ENCODE data around the gene DNAH11. TPM values are rescaled to one million over a fixed set of nuclear protein-coding genes. Genes with fewer than 3 reads are reported as not detected.

The DNAH11 gene
- total RNA-seq, 1 donor from 2014 or later, result 0.13 TPM

DNA sequence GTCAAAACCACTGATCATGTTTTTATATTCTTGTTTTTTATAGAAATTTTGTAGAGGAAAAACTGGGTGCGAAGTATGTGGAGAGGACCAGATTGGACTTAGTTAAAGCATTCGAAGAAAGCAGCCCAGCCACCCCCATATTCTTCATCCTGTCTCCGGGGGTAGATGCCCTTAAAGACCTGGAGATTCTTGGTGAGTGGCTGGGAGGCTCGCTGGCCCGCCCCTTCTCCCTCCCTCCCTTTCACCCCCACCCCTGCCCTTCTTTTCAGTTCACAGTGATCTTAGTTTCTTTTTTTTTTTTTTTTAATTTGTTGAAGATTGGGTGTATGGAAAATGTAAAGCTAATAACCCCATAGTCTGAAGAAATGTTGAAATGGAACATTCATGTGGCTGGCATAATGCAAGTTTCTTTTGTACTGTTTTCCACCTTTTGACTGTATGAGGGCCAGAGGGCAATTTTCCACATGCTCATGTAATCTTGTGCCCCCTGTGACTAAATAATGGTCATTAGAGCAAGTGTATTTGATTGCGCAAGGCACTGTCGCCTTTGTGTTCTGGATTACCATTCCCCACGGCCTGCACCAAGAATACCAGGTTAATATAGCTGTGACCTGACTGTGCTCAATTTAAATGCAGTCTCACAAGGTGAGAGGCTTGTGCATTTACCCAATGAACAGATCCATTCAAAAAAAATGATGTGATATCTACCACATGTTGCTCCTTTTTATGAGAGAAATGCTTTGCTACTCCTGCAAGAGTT is 325.2 kb downstream of the DNAH11 start:
- peaks cover 2% of the 10 kb centered on the region for H3K9me3 Mint-ChIP-seq
- no peak overlapping the region for H3K4me3 Mint-ChIP-seq
- H3K27me3 Mint-ChIP-seq (ENCODE audit: insufficient read depth, low read depth), result no peaks in the 10 kb centered on the region
- TF ChIP-seq EZH2 (IDR thresholded peaks at IDR 0.05), result no peak
- TF ChIP-seq EZH2phosphoT487 (IDR thresholded peaks at IDR 0.05), result no peak
- TF ChIP-seq, protein P1, sequence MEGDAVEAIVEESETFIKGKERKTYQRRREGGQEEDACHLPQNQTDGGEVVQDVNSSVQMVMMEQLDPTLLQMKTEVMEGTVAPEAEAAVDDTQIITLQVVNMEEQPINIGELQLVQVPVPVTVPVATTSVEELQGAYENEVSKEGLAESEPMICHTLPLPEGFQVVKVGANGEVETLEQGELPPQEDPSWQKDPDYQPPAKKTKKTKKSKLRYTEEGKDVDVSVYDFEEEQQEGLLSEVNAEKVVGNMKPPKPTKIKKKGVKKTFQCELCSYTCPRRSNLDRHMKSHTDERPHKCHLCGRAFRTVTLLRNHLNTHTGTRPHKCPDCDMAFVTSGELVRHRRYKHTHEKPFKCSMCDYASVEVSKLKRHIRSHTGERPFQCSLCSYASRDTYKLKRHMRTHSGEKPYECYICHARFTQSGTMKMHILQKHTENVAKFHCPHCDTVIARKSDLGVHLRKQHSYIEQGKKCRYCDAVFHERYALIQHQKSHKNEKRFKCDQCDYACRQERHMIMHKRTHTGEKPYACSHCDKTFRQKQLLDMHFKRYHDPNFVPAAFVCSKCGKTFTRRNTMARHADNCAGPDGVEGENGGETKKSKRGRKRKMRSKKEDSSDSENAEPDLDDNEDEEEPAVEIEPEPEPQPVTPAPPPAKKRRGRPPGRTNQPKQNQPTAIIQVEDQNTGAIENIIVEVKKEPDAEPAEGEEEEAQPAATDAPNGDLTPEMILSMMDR (IDR thresholded peaks at IDR 0.05), result no peak
- Histone ChIP-seq H3K4me1 (peaks cover 11% of the 10 kb centered on the region), H3K79me2 (ENCODE audit: low read depth) (no peaks in the 10 kb centered on the region), H2AFZ (replicated peaks) (no peak overlapping the region), H4K20me1 (ENCODE audit: low read depth) (no peaks in the 10 kb centered on the region), H3K9me3 (ENCODE audit: low read depth) (no peaks in the 10 kb centered on the region), H3K27ac (no peak overlapping the region), H3K4me2 (no peak overlapping the region), H3K36me3 (no peaks in the 10 kb centered on the region), H3K9ac (no peak overlapping the region), H3K4me3 (no peak overlapping the region), H3K27me3 (no peaks in the 10 kb centered on the region), H3F3A (ENCODE audit: low read depth) (no peaks in the 10 kb centered on the region)
- no peak overlapping the region for H3K27ac Mint-ChIP-seq
- no peak for DNase-seq (ENCODE audit: low spot score)
- no peaks in the 10 kb centered on the region for H3K36me3 Mint-ChIP-seq
- H3K4me1 Mint-ChIP-seq, result peaks cover 35% of the 10 kb centered on the region

DNA sequence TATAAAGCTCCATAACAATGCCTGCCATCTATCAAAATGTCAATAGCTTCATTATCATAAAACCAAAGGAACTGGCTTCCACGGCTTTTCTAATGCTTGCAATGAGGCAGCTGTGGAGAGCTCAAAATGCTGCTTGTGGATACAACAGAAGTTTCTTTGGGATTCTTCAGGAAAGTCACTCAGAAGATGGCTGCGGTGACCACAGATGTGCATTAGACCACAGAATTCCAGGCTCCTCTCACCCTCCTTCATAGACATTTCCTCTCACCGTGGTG is 325.7 kb downstream of the DNAH11 start:
- H3K27me3 Mint-ChIP-seq (ENCODE audit: insufficient read depth, low read depth), result no peaks in the 10 kb centered on the region
- H4K20me1 ChIP-seq (ENCODE audit: low read depth), result no peaks in the 10 kb centered on the region
- no peaks in the 10 kb centered on the region for H3K27me3 ChIP-seq
- H3K79me2 ChIP-seq (ENCODE audit: low read depth), result no peaks in the 10 kb centered on the region
- peaks cover 35% of the 10 kb centered on the region for H3K4me1 Mint-ChIP-seq
- no peaks in the 10 kb centered on the region for H3K9me3 Mint-ChIP-seq
- no peak overlapping the region for H3K4me3 ChIP-seq
- no peak overlapping the region for H3K4me2 ChIP-seq
- H3K36me3 Mint-ChIP-seq, result no peaks in the 10 kb centered on the region
- no peak overlapping the region for H2AFZ ChIP-seq (replicated peaks)
- no peak overlapping the region for H3K4me3 Mint-ChIP-seq
- no peak overlapping the region for H3K9ac ChIP-seq
- no peaks in the 10 kb centered on the region for H3K36me3 ChIP-seq
- H3K27ac Mint-ChIP-seq, result no peak overlapping the region
- H3K27ac ChIP-seq, result no peak overlapping the region
- no peak for DNase-seq (ENCODE audit: low spot score)
- H3F3A ChIP-seq (ENCODE audit: low read depth), result no peaks in the 10 kb centered on the region
- H3K9me3 ChIP-seq (ENCODE audit: low read depth), result no peaks in the 10 kb centered on the region
- TF ChIP-seq EZH2phosphoT487 (IDR thresholded peaks at IDR 0.05) (no peak), EZH2 (IDR thresholded peaks at IDR 0.05) (no peak)
- TF ChIP-seq, protein P1 (IDR thresholded peaks at IDR 0.05), result no peak
- peaks cover 11% of the 10 kb centered on the region for H3K4me1 ChIP-seq

DNA sequence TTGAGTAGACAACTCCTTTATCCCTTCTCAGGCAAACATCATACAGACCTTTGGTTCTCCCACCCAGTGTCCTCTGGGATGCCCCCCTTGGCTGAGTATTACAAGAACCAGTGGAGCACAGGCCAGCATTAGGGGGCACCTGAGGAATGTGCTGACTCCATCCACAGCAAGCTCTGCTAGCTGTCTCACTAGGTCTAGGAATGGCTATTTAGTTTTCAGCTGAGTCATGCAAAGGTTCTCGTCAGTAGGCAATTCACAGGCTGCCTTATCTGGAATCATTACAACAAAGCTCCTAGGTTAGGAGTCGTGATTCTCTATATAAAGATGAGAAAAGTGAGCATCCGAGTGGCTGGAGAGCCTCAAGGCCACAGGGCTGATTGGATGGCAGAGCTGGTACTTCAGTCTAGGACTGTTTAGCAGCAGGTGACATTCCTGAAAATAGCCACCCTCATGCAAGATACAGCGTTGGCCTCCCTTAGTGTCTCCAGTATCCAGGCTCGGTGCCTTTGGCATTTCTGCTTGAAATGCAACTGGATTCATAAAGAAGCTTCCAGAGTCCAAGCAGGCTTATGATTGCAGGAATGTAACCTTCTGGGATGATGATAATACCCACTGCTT is 327.1 kb downstream of the DNAH11 start:
- Histone ChIP-seq H3K4me2 (no peak overlapping the region), H3K27me3 (no peaks in the 10 kb centered on the region), H3F3A (ENCODE audit: low read depth) (no peaks in the 10 kb centered on the region), H3K36me3 (no peaks in the 10 kb centered on the region), H2AFZ (replicated peaks) (no peak overlapping the region), H4K20me1 (ENCODE audit: low read depth) (no peaks in the 10 kb centered on the region), H3K27ac (no peak overlapping the region), H3K4me3 (no peak overlapping the region), H3K9me3 (ENCODE audit: low read depth) (no peaks in the 10 kb centered on the region), H3K79me2 (ENCODE audit: low read depth) (no peaks in the 10 kb centered on the region), H3K9ac (no peak overlapping the region), H3K4me1 (peaks cover 11% of the 10 kb centered on the region)
- H3K4me3 Mint-ChIP-seq, result no peak overlapping the region
- TF ChIP-seq EZH2phosphoT487 (IDR thresholded peaks at IDR 0.05) (no peak), EZH2 (IDR thresholded peaks at IDR 0.05) (no peak)
- TF ChIP-seq, protein P1 (IDR thresholded peaks at IDR 0.05), result no peak
- H3K27me3 Mint-ChIP-seq (ENCODE audit: insufficient read depth, low read depth), result no peaks in the 10 kb centered on the region
- DNase-seq (ENCODE audit: low spot score), result peak; percentile 28
- H3K27ac Mint-ChIP-seq, result no peak overlapping the region
- H3K36me3 Mint-ChIP-seq, result no peaks in the 10 kb centered on the region
- peaks cover 35% of the 10 kb centered on the region for H3K4me1 Mint-ChIP-seq
- no peaks in the 10 kb centered on the region for H3K9me3 Mint-ChIP-seq

All from neural progenitor cell (in vitro differentiated cells).